Measurements from ENCODE around the gene EMID1. TPM values are rescaled to one million over a fixed set of nuclear protein-coding genes. Genes with fewer than 3 reads are reported as not detected.

EMID1 gene
- total RNA-seq, 1 donor from 2014 or later = 0.84 TPM

DNA sequence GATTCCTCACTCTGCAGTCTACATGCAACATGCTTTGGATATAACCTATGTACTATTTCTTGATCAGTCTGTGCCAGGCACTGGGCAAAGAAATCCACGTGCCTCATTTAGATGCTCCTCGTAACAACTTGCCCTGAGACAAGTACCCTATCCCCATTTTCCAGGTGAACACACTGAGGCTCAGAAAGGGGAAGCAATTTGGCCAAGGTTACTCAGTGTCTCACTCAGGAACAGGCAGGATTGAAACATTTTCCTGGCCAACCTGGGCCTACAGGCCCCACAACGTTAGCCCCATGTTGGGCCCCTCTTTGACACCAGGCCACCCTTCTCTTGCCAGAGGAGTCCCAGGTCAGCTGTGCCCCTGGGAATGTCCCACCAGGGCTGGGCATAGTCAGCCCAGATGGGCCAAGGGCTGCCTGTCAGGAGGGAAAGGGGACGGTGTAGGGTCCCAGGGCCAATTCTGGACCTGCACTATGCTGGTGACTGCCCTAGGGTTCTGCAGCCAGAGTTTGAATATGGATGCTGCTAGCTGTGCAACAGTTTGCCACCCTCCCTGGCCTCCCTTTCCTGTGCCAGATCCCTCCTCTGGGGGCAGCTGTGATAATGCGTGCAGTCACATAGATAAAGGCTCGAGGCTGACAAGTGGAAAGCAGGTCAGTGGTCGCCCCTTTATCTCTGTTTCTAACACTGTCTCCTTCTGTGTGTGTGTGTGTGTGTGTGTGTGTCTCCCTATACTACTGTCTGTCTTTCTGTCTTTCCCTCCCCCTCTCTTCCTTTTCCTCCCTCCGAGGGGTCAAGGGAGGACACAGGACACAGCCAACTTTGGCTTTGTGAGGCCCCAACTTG lies 10.4 kb upstream of the EMID1 start:
- ATAC-seq = peak; percentile 33

DNA sequence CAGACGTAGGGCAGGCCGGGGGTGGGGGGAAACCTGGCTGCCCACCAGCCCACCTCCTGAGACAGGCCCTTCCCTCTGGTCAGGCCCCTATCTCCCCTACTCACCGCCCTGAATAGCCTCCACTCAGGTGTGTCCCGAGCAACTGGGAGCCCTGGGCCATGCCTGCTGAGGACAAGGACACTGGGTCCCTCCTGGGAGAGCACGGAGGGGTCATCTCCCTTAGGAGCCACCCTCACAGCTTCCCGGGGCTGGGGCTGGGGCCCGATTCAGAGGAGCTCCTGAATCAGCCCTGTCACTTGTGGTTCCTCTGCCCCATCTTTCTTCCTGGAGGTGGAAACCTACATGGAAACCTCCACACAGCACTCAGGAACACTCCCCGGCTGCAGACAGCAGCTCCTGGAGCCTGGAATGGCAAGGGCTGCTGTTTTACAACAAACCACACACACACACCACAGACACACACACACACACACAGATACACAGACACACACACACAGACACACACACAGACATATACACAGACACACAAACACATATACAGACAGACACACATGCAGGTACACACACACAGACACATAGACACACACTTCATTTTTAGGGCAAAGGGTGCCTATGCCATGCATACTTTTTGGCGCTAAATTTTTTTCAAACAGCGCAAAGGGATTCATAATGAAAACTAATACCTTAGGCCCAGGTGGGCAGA lies 9.6 kb upstream of the EMID1 start:
- no peak for ATAC-seq

DNA sequence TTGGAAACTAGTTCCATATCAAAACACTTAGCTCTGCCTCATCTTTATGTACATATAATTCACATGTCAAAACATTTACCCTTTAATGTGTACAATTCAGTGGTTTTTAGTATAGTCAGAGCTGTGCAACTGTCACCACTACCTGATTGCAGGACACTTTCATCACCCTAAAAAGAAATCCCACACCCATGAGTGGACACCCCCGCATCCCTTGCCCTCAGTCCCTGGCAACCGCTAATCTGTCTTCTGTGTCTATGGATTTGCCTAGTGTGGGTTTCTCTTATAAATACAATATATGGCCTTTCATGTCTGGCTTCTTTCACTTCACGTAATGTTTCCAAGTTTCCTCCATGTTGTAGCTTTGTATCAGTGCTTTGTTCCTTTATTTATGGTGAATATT lies 8.6 kb upstream of the EMID1 start:
- no peak for ATAC-seq

DNA sequence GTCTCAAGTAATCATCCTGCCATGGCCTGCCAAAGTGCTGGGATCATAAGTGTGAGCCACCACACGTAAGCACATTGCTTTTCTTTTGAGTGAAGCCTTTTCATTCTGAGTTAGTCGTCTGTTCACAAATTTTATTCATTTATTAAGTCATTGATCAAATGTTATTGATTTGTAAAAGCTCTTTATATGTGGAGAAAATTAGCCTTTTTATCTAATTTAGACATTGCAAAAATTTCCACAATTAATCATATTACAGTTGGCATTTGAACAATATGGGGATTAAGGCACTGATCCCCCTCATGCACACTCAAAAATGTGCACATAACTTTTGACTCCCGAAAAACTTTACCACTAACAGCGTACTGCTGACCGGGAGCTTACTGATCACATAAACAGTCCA lies 7.5 kb upstream of the EMID1 start:
- ATAC-seq = no peak

DNA sequence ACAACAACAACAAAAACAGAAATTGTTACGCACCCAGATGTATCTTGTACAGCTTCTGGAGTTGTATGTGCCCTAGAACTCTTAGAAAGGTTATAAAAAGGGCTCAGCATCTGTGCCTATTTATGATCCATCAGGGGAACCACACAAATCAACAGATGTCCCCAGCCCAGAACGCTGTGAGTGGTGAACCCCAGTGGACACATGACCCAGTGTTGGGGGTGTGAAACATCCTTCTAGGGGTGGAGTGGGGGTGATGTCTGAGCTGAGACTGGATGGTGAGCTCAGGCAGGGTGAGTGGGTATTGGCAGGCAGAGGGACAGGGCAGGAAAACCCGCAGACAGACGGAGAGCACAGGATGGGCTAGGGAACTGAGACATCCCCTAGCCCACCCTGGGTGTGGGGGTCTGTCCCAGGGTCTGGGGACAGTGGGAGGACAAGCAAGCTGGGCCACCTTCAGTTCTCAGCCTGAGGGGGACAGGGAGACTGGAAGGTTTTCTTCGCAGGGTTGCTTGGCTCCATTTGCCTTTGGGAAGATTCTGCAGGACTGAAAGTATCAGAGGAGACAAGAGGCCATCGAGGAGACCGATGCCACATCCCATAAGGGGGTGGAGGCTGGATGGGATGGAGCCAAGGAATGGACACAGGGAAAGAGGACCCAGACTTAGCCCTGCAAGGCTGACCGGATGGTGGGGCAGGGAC lies 5.8 kb upstream of the EMID1 start:
- no peak for ATAC-seq

DNA sequence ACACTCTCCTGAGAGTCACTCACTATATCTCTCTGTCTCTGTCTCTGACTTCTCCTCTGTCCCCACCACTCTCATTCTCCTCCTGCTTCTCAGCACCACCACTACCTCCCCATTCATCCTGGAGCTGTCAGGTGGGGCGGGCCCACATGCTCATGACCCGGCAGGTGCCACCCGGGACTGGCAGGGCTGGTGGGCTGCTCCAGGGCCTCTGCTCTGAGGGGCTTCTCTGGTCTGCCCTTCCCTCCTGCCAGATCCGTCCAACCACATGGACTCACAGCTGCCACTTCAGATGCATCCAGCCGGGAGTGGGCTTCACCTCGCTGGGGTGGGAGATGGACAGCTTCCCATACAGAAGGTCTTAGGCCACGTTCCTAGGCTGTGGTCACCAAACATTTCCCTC lies 4.8 kb upstream of the EMID1 start:
- ATAC-seq = no peak

DNA sequence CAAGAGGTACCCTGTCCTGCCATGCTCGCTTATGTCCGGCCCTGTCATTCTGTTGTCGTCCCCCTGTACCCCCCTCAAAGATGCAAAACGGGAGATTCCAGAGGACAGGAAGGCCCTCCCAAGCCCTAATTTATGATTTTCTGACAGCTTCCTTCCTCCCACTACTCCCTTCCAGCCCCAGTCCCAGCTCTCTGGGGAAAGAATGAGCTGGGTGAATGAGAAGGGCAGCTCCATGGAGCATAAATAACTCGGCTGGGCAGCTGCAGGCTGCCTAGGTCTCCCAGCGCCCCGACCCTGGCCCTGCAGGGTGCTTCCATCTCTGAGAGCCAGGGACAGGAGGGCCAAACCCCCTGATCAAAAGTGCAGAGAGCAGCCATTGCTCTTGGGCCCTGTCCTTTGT lies 3.9 kb upstream of the EMID1 start:
- no peak for ATAC-seq

DNA sequence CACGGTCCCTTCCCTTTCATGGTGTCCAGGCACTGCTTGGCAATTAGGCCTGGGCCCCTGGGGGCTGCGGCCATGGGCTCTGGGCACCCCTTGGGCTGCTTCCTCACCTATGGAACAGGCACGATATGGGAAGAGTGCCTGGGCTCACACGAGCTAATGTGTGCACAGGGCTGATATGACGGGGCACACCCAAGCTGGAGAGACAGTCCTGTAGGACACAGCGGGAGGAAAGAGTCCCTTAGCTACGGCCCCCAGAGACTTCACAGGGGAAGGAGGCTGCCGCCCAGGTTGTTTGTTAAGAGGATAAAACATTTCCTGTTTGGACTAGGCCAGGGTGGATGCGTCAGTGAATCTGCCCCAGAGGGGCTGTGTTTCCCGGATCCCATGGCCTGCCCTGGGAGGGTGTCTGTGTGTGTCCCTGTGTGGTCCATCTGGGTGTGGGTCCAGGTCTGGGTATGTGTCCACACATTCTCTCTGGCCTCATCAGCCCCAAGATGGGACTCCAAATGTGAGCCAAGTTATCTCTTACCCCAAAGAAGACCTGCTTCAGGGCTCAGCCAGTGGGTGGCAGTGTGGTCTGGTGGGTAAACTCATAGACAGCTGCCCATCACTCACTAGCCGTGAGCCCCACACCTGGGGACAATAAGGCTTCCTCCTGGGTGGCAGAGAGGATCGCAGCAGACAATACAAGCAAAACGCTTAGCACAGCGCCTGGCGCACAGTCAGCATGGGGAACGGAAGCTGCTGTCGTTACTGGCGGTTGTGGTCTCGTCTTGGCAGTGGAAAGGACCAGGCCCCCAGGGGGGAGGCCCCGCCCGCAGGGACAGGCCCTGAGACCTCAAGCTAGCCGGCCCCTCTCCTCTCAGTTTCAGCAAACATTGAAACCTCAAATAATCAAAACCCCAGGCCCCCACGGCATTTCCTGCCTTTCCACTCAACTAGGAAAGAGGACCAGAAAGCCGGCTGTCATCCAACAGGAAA lies 3.2 kb upstream of the EMID1 start:
- peak; percentile 19 for ATAC-seq

DNA sequence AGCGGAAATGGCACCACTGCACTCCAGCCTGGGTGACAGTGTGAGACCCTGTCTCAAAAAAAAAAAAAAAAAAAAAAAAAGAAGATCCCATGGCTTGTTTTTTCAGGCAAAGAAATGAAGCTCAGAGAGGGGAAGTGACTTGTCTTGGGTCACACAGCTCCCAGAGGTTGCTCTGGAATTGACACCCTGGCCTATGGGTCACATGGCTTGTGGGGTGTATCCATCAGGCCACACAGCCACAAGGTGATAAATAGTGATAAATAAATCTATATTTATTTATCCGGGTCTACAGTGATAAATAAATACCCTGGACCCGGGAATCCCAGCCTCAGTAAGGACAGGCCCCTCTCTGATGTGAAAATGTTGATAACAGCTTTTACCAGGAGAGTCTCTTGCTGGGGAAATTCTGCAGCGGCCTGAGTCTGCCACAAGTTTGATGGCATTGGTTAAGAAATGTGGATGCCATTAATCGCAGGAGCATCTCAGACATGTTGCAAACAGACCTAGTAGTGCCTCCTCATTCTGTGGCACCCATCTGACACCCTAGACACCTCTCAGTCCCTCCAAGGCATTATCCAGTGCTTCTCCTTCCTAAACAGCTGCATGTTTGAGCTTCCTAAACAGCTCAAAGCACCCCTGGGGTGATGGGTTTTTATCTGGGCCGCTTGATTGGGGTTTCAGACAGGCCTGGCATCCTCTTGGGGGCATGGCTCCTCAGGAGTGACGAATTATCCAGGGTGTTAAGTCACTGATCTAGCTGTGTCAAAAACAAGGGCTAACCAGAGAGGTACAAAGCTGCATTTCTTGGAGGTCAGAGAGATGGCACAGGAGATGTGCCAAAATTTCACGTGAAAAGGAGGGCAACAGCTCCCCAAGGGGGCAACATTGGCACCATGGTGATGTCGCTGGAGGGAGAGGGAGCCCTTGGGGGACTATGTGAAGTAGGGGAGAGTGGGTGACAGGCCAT lies 1.9 kb upstream of the EMID1 start:
- no peak for ATAC-seq

DNA sequence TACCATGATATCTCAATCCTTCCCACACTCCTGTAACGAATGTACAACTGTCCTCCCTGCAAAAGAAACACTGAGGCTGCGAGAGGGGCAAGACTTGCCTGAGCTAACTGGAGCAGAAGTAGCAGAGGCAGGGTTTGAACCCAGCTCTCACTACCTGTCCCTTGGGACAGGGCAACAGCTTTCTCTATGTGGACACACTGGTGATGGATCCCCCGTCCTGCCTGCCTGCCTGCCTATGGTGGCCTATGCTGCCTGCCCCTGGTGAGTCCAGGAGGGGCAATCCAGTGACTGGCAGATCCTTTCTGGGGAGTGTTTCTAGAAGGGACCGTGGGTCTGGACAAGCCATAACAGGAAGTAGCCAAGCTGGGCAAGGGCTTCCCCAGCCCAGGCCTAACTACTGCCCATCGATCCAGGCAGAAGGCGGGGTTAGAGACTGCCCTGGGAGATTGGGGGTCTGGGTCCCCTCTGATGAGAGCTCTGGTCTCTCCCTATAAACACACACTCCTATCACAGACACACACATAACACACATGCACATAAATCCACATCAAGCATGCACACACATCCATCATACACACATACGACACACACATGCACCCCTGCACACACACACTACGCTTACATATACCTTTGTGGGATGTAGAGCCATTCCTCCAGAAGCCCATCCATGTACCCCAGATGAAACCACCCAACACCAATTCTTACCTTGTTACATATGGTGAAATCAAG lies 1.1 kb upstream of the EMID1 start:
- ATAC-seq = no peak

DNA sequence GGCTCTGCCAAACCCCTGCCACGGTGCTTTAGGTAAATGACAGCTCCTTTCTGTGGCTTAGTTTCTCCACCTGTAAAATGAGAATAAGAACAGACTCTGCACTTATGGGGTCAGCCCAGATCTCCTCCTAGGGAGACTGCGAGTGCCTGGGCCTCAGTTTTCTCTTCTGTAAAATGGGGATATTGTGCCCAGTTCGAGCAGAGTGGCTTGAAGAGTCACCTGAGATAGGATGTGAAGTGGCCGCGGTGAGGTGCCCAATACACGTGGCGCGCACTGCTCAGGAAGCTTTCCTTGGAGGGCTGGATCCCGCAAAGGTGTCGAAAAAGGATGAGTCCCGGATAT lies 473 bp upstream of the EMID1 start:
- ATAC-seq = no peak

DNA sequence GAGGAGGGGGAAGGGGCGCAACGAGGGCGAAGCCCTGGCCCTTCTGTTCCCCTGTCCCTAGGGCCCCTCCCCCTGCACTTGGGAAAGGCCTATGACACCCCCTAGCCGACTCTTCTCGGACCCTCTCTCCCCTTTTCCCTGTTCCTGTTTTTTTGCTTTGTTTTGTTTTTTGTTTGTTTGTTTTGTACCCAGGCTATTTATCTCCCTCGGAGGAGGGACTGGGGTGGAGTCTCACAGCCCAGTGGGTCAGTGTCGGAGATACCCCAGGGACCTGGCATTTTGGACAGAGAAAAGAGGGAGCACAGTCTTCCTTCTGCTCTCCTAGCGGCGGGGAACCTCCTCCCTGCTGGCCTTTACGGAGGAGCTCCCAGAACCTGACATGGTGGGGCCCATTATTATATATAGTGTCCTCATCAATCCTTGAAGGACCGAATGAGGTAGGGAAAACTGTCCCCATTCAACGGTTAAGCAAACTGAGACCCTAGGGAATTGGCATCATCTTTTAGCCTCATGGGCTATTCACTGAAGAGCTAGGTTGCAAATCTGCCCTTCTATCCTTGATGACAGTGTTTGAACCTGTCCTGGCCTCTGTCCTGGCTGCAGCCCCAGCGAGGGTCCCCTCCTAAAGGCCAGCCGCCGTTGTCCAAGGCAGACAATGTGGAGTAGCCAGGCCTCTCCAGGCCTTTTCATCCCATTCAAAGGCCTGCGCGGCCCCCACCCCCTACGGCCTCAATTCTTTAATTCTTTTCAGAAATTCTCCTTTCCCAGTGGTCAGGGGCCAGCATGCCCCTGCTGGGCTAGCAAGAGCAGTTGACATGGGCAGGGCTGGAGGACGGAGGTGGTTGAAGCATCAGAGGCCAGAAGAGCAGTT lies 911 bp downstream of the EMID1 start:
- ATAC-seq = no peak

DNA sequence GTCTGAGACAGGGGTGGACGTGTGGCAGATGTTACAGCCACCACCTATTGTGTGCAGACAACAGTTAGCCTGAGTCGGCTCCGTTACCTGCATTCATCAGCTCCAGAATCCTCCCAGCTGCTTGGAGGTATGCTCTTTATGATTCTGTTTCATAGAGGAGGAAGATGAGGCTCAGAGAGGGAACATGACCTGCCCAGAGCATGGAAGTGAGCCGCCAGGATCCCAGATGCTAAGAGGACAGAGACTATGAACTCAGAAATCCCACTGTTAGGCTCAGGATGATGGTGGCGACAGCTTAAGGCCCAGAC lies 1.5 kb downstream of the EMID1 start:
- no peak for ATAC-seq

DNA sequence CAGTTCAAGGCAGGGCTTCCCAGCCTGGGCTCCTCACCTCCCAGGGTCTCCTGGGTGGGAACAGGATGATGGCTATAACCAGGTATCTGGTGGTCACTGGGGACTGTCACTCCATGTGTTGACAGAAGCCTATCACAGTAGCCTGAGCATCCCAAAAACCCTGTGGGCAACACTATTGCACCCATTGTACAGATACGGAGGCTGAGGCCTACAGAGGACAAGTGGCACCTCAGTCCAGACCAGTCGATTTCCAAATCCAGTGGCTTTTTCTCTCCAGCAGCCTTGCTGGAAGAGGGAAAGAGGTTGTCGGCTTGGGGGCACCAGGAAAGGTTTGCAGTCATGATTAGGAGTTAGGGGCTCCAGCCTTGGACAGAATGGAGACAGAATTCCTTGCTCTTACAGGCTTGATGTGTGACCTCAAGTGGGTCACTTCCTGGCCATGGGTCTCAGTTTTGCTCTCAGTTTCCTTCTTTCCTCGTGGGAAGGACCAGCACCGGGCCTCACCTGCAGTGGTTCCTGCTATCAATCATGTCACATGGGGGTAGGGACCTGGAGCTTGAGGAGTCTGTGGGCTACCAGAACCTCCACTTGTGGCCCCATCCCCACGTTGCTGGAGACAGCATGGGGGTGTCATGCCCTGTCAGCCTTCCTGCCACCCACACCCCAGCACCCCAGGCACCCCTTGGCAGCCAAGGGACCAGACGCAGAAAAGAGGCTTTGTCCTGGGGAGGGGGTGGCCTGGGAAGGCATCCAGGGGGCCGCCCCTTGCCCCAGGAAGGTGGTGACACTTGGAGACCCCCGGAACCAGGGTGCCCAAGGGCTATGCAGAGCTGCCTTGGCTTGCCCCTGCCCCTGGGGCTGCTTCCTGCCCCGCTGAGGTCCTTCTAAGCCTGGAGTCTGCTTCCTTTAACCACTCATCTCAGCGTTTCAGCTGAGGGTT lies 2.1 kb downstream of the EMID1 start:
- ATAC-seq = no peak

DNA sequence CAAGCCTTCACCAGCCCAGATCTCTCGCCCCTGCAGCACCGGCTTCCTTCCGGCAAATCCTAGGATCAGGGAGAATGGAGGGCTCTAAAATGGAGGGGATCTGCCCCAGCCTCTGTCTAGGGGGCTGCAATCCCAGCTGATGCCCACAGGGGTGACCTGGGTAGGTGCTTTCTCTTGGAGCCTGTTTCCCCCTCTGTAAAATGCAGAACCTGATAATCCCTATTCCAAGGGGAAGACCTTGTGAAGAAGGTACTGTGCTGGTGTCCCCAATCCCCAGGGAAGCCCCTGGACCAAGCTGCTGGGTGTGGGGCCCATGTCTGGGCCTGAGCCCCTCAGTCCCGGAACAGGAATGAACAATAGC lies 2.8 kb downstream of the EMID1 start:
- ATAC-seq = no peak

DNA sequence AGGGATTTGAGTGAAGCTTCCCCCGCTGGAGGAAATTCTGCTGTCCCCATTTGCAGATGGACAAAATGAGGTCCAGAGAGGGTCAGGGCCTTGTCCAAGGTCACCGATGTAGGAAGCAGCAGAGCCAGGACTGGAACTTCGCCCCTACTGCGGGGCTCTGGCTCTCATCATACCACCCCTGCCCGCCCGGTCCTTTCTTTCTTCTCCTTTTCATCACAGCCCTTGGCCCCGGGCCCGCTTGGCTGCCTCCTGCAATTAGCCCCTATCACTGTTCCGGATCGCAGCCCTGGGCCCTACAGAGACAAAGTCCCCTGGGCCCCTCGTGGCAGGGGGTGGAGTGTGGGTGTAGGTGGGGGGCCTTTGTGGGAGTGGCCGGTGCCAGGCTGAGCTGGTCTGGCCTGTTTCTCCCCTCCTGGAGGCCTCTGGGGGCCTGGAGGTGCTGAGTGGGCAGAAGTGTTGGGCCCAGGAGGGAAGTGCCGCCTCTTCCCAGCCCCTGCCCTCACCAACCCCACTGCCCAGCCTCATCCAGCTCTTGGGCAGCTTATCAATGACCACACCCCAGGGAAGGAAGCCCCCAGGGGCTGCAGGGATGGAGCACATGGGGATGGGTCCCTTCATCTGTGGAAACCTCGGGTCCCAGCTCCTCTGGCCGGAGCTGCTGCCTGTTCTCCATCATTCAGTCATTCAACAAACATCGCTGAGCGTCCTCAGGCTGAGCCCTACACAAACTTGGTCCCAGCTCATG lies 3.4 kb downstream of the EMID1 start:
- ATAC-seq = no peak

DNA sequence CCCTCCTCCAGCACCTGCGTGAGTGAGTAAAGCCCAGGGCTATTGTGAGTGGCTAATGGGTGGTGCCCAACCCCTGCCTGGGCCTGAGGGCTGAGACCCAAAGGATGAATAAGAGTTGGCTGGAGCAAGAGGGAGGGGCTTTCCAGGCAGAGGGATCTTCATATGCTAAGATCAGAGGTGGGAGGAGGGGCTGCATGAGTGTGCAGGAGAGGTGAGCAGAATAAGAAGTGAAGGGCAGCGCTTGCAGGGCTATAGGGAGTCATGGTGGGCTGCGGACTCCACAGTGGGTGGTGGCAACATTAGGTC lies 3.9 kb downstream of the EMID1 start:
- no peak for ATAC-seq

DNA sequence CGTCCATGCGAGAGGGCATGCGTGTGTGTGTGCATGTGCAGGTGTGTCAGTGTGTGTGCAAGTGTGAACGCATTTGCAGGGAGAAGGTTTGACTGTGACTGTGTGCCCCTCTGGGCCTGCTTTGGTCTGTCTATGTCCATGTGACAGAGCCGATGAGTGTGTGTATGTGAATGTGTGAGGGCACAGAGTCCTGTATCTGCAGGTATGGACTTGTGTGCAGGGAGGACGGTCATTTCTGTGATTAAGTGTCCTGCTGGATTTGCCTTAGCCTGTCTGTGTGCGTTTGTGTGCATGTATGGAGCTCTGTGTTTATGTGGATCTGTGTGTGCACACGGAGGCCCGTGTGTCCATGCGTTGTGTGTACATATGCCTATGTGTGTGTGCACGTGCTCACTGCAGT lies 5.4 kb downstream of the EMID1 start:
- peak; percentile 17 for ATAC-seq

Measured in esophagus mucosa (tissue), 1 donor.